Colon (tissue), 2 donors: ENCODE results near the gene SMLR1.

Experiments
- FAIRE-seq: peaks from 2 replicates; lab custom pipeline; 2012; peaks lifted over from hg19 to GRCh38; lab: Jason Lieb, UNC
- donor health status: control.
- donor health status: control.

SMLR1 gene

DNA sequence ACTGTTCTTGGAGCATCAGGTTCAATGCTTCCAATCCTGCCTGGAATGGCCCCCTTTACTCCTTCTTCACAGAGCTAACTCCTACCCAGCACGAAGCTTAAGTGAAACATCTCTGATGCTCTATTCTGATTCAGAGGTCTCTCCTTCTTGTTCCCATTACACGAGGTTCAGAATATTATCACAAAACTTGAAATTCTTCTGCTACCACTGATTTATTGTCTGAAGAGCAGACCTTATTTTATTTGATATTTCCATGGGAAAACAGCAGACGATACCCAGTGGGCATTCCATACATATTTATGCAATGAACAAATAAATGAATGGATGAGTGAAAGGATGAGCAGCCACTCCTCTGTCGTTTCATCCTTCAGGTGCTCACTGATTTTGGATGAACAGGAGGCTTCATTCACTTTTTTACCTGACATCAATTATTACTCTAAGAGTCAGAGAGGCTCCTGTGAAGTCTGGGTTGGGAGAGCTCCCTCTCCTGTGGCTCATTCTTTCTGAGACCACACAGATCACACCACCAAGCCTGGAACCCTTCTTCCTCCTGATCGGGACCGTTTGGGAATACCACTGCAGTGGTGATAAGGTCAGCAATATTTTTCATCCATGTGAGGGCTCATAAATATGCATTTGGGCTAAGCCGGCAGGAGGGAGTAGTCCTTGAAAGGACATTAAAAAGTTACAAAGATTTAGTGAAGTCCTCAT lies 25.8 kb downstream of the SMLR1 start:
- FAIRE-seq: no peak

GRCh38 chr6:130853555-130854183 lies 26.5 kb downstream of the SMLR1 start:
- FAIRE-seq: no peak

DNA sequence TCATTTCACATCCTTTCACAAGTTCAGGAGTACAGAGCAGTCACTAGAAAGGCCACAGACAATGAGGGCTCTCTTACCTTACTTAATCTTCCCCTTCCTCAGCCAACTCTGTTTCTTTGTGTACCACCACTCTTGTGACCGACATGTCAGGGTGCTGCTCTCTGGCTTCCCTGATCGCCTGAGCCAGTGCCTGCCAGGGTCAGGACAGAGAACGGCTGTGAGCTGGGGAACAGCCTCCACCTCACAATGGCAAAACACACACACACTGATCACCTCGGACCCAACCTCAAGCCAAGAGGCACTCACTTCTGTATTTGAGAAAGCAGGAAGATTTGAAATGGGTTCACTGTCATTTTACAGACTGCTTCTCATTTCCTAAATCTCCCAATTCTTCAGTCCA lies 30.8 kb downstream of the SMLR1 start:
- no peak for FAIRE-seq

GRCh38 chr6:130858498-130859160 lies 31.4 kb downstream of the SMLR1 start:
- FAIRE-seq: no peak

GRCh38 chr6:130859161-130859867 lies 32.1 kb downstream of the SMLR1 start:
- no peak for FAIRE-seq

- FAIRE-seq: no peak
Observed at GRCh38 chr6:130862370-130862769, 35.2 kb downstream of the SMLR1 start.

GRCh38 chr6:130863415-130864230 lies 36.4 kb downstream of the SMLR1 start:
- FAIRE-seq: no peak

DNA sequence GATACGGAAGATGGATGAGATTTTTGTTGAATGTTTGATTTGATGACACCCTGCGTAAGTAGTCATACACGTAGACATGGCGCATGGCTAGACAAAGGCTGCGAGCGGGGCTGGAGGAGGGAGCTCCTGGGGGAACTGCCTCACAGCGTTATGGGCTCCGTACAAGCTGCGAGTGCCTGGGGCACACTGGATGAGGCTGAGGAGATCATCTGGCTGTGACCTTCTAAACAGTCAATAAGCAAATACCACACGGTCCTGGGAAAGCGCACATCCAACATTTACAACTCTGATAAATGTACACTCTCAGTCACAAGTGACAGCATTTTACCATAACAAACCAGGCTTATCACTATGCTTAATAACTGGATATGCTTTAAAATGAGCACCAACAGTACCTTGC lies 37.1 kb downstream of the SMLR1 start:
- no peak for FAIRE-seq

DNA sequence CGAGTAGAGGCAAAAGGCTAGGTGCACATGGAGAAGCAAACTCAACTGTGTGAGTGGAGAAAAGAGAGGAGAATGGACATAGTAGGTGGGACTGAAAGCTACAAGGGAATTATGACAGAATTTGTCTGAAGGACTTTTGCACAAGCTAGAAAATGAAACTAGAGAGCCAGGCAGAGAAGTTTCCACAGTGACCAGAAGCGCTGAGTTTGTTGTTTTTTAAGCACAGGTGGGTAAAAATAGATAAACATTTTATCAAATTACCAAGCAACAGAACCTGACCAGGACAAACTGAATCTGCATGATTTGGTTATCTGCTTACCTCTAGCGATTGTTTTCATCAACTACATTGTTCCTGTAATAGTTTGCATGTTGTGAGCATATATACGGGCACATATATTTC lies 38.6 kb downstream of the SMLR1 start:
- FAIRE-seq: no peak

DNA sequence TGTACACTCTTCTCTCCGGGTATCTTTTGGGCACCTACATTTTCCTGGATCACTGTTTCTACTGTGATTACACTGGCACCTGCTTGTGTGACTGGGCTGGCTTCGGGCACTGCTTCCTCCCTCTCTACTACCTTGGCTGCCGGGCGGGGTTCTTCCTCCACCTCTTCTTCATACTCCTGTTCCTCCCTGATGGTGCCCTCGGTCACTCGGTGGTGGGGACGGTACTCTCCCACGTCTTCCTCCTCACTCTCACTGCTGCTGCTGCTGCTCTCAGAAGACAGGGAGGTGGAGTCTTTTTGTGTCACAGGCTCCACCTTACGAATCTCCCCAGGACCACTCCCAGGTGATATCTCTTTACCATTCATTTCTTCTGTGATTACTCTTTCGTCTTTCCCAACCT lies 42.5 kb downstream of the SMLR1 start:
- no peak for FAIRE-seq

DNA sequence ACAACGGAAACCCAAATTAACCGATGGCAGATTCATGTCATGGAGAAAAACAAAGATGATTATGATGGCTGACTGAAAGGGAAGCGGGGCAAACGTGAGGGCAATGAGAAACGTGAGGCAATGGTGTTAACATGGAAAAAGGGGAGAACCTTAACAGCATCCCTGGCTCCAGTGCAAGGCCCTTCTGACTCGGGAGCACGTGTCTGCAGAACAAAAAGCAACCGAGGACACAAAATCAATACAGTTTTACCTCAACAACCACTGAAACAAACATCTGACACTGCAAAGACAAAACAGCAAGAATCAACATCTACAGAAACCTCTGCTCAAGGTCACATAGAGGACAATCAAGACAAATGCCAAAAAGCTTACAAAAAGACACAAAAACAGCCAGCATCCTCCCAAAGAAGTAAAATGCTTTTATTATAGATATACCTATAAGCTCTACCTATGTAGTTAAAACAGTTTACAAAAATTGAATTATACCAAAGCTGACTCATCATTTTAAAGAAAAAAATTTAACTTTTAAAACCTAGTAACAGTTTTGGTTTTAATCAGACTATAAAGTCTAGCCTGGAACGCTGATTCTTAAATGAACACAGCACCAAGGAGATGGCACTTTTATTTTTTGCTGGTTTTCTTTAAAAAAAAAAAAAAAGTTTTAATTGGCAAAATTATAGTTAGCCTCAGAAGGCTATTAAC lies 43.1 kb downstream of the SMLR1 start:
- no peak for FAIRE-seq

DNA sequence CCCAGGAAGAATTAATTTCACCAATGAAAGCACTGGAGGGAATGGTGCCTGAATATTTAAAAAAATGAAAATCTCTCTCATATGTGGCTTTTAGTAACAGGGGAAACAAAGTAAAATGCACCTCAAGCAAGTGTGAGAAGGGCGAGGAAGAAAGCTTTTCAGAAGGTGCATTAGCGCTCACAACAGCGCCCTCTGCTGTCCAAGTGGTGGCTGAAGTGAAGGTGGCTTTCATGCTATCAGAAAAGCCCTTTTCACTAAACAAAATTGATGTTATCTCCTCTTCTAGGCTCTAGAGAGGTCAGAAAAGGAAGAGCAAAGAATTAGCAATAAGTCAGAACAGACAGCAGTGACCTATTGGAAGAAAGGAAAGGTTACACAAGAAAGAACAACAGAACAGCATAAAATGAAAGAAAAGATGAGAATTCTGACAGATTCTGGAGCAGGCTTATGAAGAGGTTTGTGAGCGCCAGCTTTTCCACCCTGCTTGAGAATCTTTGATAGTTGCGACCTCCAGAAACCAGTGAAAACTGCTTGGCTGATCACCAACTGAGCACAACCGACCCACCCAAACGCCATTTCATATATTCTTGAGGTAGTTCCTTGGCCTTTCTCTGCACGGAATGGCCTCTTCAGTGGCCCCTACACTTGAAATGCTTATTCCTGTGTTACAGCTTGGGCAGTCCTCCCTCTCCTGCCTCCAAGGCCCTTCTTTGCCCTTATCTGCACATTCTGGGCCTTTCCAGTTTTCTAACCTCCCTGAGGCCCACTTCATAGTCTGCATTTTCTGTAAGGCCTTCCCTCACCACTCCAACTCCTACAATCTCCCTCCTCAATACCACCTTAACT lies 45.3 kb downstream of the SMLR1 start:
- no peak for FAIRE-seq

- FAIRE-seq: no peak
Observed at GRCh38 chr6:130873746-130874145, 46.5 kb downstream of the SMLR1 start.

GRCh38 chr6:130879826-130880225 lies 52.6 kb downstream of the SMLR1 start:
- no peak for FAIRE-seq

DNA sequence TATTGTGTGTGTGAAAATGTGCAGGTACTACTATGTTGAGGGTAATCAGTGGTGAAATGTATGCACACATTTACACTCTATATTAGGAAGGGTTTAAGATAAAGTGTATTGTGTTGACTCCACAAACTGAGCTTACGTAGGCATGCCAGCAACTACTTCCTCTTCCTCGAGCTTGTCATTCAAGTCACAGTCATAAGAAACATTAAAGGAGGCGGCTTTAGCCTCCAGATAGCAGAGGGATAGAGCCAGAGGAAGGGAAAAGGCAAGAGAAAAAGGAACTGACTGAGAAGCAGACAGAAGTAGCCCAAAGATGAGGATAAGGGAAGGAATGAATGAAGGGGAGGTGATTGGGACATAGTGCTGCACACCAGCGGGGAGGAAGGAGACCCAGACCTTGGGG lies 55.2 kb downstream of the SMLR1 start:
- FAIRE-seq: no peak

DNA sequence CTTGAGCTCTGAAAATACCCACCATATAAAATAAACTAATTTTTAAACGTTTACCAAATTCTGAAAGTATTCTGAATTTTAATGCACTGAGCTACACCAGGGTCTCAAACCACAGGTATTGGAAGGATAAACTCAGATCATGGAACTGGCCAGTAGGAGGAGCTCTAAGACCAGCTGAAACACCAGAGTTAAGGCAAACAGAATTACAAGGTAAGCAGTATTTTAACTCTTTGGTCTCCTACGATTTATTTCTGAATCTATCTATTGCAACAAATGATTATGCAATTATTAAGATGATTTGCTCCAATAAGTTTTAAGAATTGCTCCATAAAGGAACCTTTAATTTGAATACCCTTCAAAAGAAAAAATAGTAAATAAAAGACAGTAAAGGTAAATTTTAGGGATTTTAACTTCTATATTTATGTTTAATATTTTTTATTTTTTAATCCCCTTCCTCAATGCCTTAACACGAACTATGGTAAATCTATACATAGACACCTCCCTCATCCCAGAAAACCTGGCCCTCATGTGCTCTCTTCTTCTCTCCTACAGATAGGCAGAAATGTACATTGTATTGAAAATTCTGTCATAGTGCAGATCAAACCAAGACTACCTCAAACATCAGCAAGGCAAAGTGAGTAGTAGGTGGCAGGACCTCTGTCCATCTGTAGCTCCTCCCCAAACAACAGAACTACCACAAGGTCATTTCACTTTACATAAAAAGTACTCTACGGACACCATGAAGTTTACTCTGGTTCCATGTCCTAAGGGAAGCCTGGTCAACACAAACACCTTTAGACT lies 58.4 kb downstream of the SMLR1 start:
- peak; percentile 92 for FAIRE-seq
